Measurements from ENCODE around the gene BEX4.
"Not testable (repeated sequence)": the region's sequence is repeated elsewhere in the genome, so short reads cannot be mapped to it uniquely, and the experiment has no call there.

Gene BEX4

DNA sequence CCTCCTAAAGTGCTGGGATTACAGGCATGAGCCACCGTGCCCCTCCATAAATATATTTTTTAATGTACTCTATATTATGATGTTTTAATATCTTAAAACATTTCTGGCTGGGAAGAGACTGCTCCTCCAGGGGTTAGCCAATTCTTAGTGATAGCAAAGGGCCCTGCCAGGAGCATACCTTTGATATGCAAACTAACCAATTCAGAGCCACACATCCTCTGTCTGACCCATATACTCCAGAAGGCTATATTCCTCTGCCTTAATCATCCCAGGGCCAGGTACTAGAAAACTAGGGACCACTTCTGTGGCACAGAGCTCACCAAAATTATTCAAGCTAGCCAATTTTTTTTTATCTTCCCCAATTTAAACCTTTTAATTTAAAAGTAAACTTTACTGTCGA, 43.6 kb upstream of the BEX4 start (continued):
- TF ChIP-seq, protein P1, sequence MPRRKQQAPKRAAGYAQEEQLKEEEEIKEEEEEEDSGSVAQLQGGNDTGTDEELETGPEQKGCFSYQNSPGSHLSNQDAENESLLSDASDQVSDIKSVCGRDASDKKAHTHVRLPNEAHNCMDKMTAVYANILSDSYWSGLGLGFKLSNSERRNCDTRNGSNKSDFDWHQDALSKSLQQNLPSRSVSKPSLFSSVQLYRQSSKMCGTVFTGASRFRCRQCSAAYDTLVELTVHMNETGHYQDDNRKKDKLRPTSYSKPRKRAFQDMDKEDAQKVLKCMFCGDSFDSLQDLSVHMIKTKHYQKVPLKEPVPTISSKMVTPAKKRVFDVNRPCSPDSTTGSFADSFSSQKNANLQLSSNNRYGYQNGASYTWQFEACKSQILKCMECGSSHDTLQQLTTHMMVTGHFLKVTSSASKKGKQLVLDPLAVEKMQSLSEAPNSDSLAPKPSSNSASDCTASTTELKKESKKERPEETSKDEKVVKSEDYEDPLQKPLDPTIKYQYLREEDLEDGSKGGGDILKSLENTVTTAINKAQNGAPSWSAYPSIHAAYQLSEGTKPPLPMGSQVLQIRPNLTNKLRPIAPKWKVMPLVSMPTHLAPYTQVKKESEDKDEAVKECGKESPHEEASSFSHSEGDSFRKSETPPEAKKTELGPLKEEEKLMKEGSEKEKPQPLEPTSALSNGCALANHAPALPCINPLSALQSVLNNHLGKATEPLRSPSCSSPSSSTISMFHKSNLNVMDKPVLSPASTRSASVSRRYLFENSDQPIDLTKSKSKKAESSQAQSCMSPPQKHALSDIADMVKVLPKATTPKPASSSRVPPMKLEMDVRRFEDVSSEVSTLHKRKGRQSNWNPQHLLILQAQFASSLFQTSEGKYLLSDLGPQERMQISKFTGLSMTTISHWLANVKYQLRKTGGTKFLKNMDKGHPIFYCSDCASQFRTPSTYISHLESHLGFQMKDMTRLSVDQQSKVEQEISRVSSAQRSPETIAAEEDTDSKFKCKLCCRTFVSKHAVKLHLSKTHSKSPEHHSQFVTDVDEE (CRISPR knock-in tag; IDR thresholded peaks at IDR 0.05), result no peak
- TF ChIP-seq ISL1 (CRISPR knock-in tag; IDR thresholded peaks at IDR 0.05) (no peak), BACH2 (CRISPR knock-in tag; IDR thresholded peaks at IDR 0.05; ENCODE audit: borderline replicate concordance) (no peak), RARB (CRISPR knock-in tag; IDR thresholded peaks at IDR 0.05) (no peak), ESRRG (CRISPR knock-in tag; IDR thresholded peaks at IDR 0.05) (no peak), ZFP3 (CRISPR knock-in tag; IDR thresholded peaks at IDR 0.05) (no peak), SNAI2 (CRISPR knock-in tag; IDR thresholded peaks at IDR 0.05) (no peak)

DNA sequence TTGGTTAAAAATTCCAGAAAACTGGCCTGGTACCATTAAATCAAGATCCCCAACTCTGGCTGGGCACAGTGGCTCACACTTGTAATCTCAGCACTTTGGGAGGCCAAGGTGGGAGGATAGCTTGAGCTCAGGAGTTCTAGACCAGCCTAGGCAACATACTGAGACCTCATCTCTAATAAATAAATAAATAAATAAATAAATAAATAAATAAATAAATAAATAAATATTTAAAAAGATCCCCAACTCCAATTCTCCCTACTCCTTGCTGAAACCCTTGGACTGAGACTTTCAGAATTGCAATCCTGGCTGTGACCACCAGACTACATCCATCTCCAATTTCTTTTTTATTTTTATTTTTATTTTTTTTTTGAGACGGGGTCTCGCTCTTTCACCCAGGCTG, 39.7 kb upstream of the BEX4 start:
- ATAC-seq, result not testable (repeated sequence)

DNA sequence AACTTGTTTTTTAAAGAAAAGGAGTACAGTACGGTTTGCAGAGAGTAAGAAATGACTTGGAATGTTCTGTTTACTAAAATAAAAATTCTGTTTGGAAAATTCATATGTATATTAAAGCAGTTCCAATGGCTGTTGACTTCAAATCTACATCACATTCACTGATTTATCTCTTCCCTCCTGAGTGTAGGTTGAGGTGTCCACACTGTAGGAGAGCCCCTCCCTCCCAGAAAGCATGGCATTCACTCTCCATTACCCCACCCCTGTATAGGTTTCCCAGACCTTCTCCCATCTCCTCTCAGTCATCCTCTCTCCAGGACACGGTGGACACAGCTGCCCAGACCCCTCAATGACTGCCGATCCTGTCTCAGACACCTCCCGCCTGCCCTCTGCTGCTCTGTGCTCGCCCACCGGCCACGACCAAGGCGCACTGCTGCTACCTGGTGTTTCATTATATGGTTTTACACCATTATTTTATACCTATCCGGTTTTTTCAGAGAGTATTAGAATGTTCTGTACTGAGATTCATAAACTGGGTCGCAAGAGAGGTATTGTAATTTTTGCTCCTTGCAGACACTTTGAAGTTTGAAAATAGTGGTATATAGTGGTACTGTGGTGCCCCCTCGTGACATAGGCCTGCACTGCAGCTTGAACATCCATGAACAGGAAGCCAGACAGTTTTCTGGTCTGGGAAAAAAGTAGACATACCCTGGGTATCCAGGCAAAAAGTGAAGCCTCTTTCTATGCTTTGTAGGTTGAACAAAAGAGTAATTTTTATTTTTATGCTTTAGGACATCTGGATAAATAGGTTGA, 38.8 kb upstream of the BEX4 start:
- TF ChIP-seq, protein P1 (CRISPR knock-in tag; IDR thresholded peaks at IDR 0.05), result no peak
- TF ChIP-seq, protein P2, sequence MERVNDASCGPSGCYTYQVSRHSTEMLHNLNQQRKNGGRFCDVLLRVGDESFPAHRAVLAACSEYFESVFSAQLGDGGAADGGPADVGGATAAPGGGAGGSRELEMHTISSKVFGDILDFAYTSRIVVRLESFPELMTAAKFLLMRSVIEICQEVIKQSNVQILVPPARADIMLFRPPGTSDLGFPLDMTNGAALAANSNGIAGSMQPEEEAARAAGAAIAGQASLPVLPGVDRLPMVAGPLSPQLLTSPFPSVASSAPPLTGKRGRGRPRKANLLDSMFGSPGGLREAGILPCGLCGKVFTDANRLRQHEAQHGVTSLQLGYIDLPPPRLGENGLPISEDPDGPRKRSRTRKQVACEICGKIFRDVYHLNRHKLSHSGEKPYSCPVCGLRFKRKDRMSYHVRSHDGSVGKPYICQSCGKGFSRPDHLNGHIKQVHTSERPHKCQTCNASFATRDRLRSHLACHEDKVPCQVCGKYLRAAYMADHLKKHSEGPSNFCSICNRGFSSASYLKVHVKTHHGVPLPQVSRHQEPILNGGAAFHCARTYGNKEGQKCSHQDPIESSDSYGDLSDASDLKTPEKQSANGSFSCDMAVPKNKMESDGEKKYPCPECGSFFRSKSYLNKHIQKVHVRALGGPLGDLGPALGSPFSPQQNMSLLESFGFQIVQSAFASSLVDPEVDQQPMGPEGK (CRISPR knock-in tag; IDR thresholded peaks at IDR 0.05; ENCODE audit: borderline replicate concordance), result no peak
- no peak for TF ChIP-seq BACH2 (CRISPR knock-in tag; IDR thresholded peaks at IDR 0.05; ENCODE audit: borderline replicate concordance)
- TF ChIP-seq ZNF70 (CRISPR knock-in tag; IDR thresholded peaks at IDR 0.05), result no peak
- no peak for TF ChIP-seq RARB (CRISPR knock-in tag; IDR thresholded peaks at IDR 0.05)
- TF ChIP-seq ISL1 (CRISPR knock-in tag; IDR thresholded peaks at IDR 0.05), result no peak
- no peak for TF ChIP-seq OSR1 (CRISPR knock-in tag; IDR thresholded peaks at IDR 0.05)
- TF ChIP-seq, protein P3, sequence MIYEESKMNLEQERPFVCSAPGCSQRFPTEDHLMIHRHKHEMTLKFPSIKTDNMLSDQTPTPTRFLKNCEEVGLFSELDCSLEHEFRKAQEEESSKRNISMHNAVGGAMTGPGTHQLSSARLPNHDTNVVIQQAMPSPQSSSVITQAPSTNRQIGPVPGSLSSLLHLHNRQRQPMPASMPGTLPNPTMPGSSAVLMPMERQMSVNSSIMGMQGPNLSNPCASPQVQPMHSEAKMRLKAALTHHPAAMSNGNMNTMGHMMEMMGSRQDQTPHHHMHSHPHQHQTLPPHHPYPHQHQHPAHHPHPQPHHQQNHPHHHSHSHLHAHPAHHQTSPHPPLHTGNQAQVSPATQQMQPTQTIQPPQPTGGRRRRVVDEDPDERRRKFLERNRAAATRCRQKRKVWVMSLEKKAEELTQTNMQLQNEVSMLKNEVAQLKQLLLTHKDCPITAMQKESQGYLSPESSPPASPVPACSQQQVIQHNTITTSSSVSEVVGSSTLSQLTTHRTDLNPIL (CRISPR knock-in tag; IDR thresholded peaks at IDR 0.05; ENCODE audit: low read depth), result no peak
- no peak for TF ChIP-seq ESRRG (CRISPR knock-in tag; IDR thresholded peaks at IDR 0.05)
- no peak for TF ChIP-seq ZNF565 (CRISPR knock-in tag; conservative IDR thresholded peaks at IDR 0.05; ENCODE audit: low read depth)
- no peak for TF ChIP-seq GLIS3 (CRISPR knock-in tag; IDR thresholded peaks at IDR 0.05)
- no peak for TF ChIP-seq ZC3H10 (CRISPR knock-in tag; IDR thresholded peaks at IDR 0.05)
- TF ChIP-seq PPARA (CRISPR knock-in tag; IDR thresholded peaks at IDR 0.05; ENCODE audit: borderline replicate concordance), result no peak
- TF ChIP-seq, protein P4, sequence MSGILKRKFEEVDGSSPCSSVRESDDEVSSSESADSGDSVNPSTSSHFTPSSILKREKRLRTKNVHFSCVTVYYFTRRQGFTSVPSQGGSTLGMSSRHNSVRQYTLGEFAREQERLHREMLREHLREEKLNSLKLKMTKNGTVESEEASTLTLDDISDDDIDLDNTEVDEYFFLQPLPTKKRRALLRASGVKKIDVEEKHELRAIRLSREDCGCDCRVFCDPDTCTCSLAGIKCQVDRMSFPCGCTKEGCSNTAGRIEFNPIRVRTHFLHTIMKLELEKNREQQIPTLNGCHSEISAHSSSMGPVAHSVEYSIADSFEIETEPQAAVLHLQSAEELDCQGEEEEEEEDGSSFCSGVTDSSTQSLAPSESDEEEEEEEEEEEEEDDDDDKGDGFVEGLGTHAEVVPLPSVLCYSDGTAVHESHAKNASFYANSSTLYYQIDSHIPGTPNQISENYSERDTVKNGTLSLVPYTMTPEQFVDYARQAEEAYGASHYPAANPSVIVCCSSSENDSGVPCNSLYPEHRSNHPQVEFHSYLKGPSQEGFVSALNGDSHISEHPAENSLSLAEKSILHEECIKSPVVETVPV (CRISPR knock-in tag; IDR thresholded peaks at IDR 0.05), result no peak
- TF ChIP-seq ZFP30 (CRISPR knock-in tag; IDR thresholded peaks at IDR 0.05), result no peak
- no peak for TF ChIP-seq ZNF8 (CRISPR knock-in tag; IDR thresholded peaks at IDR 0.05)
- no peak for TF ChIP-seq TOX (CRISPR knock-in tag; IDR thresholded peaks at IDR 0.05; ENCODE audit: borderline replicate concordance)
- no peak for TF ChIP-seq ZFP3 (CRISPR knock-in tag; IDR thresholded peaks at IDR 0.05)
- peak; percentile 87 for ATAC-seq

All from SK-N-SH treated with all-trans-retinoic acid at 6 μM for 48 hours (cell line).